OCI-LY7 (cell line): Measurements from ENCODE around the gene C1orf141. TPM values are rescaled to one million over a fixed set of nuclear protein-coding genes. Genes with fewer than 3 reads are reported as not detected.
A peak's percentile ranks its signal among the peaks of the same experiment; 100 is the strongest.

Experiments
- BruUV-seq: library from RNA; stranded (reverse); fragments of 400-500 nt; replicated peaks from 2 replicates; lab custom pipeline; 2021; lab: Mats Ljungman, UMichigan
- CTCF ChIA-PET: fragments of 300-600 bp; sonication (Branson Sonifier 250); formaldehyde crosslinking; loops from one replicate; lab custom pipeline; 2022; ENCODE audit warnings: antibody characterized with exemption; ENCODE audit not compliant: unreplicated experiment; lab: Charles Lee
- POLR2A ChIA-PET: fragments of 300-600 bp; sonication (Branson Sonifier 250); formaldehyde crosslinking; loops from one replicate; lab custom pipeline; 2022; ENCODE audit warnings: antibody characterized with exemption; lab: Charles Lee
- DNase-seq: peaks from one replicate; pipeline ENCODE4 v3.0.0-alpha.2; 2015; ENCODE audit warnings: low spot score
- H2AFZ ChIP-seq: fragments of 200-600 bp; sonication (generic), shearing (Covaris generic); 2 replicates; pipeline ENCODE4 v1.6.1; 2014; ENCODE audit warnings: mild to moderate bottlenecking, antibody characterized with exemption, low read length, moderate library complexity
- H3K27ac ChIP-seq: fragments of 200-600 bp; sonication (generic); 2 replicates; pipeline ENCODE4 v1.5.1; 2014; ENCODE audit warnings: mixed run types, low read depth, mild to moderate bottlenecking, moderate library complexity, low read length, inconsistent platforms; ENCODE audit not compliant: poor library complexity, severe bottlenecking
- H3K36me3 ChIP-seq: fragments of 200-600 bp; sonication (generic); 2 replicates; pipeline ENCODE4 v1.6.1; 2014; ENCODE audit warnings: mild to moderate bottlenecking, antibody characterized with exemption, low read length, moderate library complexity, mixed read lengths; ENCODE audit not compliant: insufficient read depth
- H3K4me1 ChIP-seq: fragments of 200-600 bp; sonication (generic); 2 replicates; pipeline ENCODE4 v1.5.1; 2014; ENCODE audit warnings: mild to moderate bottlenecking, low read length; ENCODE audit not compliant: insufficient read depth, poor library complexity, severe bottlenecking
- H3K4me2 ChIP-seq: fragments of 200-600 bp; sonication (generic); 2 replicates; pipeline ENCODE4 v1.6.1; 2014; ENCODE audit warnings: mild to moderate bottlenecking, low read length
- H3K4me3 ChIP-seq: fragments of 200-600 bp; sonication (generic); 2 replicates; pipeline ENCODE4 v1.5.1; 2014; ENCODE audit warnings: mild to moderate bottlenecking, low read depth, low read length; ENCODE audit not compliant: poor library complexity, severe bottlenecking
- H3K79me2 ChIP-seq: fragments of 200-600 bp; sonication (generic); 2 replicates; pipeline ENCODE4 v1.6.1; 2016; ENCODE audit warnings: low read depth, mild to moderate bottlenecking, low read length, moderate library complexity, mixed read lengths; ENCODE audit not compliant: insufficient read depth
- H3K9me2 ChIP-seq: fragments of 200-600 bp; sonication (generic); 2 replicates; pipeline ENCODE4 v1.6.1; 2016; ENCODE audit warnings: mild to moderate bottlenecking, low read length, mixed read lengths; ENCODE audit not compliant: insufficient read depth
- H3K9me3 ChIP-seq: fragments of 200-600 bp; sonication (generic); 2 replicates; pipeline ENCODE4 v1.6.1; 2014; ENCODE audit warnings: mild to moderate bottlenecking, mixed run types, low read length, mixed read lengths
- H4K20me1 ChIP-seq: fragments of 200-600 bp; sonication (generic); 2 replicates; pipeline ENCODE4 v1.6.1; 2014; ENCODE audit warnings: mild to moderate bottlenecking, antibody characterized with exemption, low read length, moderate library complexity, mixed read lengths; ENCODE audit not compliant: insufficient read depth
- CTCF ChIP-seq: fragments of 200-600 bp; sonication (generic); conservative IDR thresholded peaks from 2 replicates; pipeline ENCODE4 v1.5.1; 2014; ENCODE audit warnings: mild to moderate bottlenecking, antibody characterized with exemption, low read length, moderate library complexity, mixed read lengths
- EZH2phosphoT487 ChIP-seq: fragments of 200-600 bp; sonication (generic); IDR thresholded peaks from 2 replicates; pipeline ENCODE4 v1.6.1; 2018; ENCODE audit warnings: low read depth, borderline replicate concordance, mild to moderate bottlenecking, mixed run types, antibody characterized with exemption, low read length, moderate library complexity, mixed read lengths
- intact Hi-C: fragments of 100-400 bp; cut with micrococcal nuclease; formaldehyde crosslinking; loops from one replicate; pipeline ENCODE4 v1.10.0; 2022; ENCODE audit not compliant: unreplicated experiment
- total RNA-seq, 2 experiments: library from RNA; depleted of rRNA in 1 of 2; stranded (reverse); fragments of >200 nt in 1 of 2; shearing (Covaris generic) in 1 of 2; gene quantifications; 2 replicates each; pipeline ENCODE4 v1.2.3, GENCODE V29; 2014 to 2022

The C1orf141 gene
- total RNA-seq, 2 experiments from 2014 or later = not detected

DNA sequence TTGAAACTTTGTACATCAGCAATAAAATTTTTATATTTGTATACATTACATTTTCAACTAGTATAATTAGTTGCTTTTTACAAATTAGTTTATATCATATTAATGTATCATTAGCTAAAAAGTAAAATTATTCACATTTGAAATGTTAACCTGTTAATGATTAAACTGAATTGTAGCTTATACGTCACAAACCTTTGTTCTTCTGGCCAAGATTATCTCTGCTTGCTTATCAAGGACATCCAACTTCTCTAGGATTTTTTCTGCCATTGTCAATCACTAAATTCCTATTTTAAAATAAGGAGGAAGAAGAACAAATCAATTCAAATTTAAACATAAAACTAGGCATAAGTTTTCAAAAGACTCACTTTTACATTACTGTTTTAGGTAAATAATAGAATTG, 7.8 kb downstream of the C1orf141 start:
- Histone ChIP-seq H3K36me3 (no peaks in the 10 kb centered on the region), H4K20me1 (no peaks in the 10 kb centered on the region), H3K79me2 (no peaks in the 10 kb centered on the region), H3K9me2 (no peaks in the 10 kb centered on the region), H3K27ac (no peak overlapping the region), H3K9me3 (no peaks in the 10 kb centered on the region), H3K4me2 (no peak overlapping the region), H3K4me3 (no peak overlapping the region), H3K4me1 (no peaks in the 10 kb centered on the region), H2AFZ (no peak overlapping the region)
- intact Hi-C loops = no loop called here
- TF ChIP-seq EZH2phosphoT487 (no peak), CTCF (no peak)
- BruUV-seq = no TSS peak
- no peak for DNase-seq
- ChIA-PET POLR2A (interaction anchor here (0.8 to 1.6 kb wide), 6 partner anchors 9 to 154 kb away, joined by 3 to 7 read pairs (median 3); no protein-coding TSS in a partner anchor), CTCF (no interaction called here)

GRCh38 chr1:67126111-67126746, 8.5 kb downstream of the C1orf141 start:
- BruUV-seq = no TSS peak
- H3K4me3 ChIP-seq = no peak overlapping the region
- H3K4me2 ChIP-seq = no peak overlapping the region
- H4K20me1 ChIP-seq = no peaks in the 10 kb centered on the region
- H3K9me3 ChIP-seq = no peaks in the 10 kb centered on the region
- H3K79me2 ChIP-seq = no peaks in the 10 kb centered on the region
- H3K4me1 ChIP-seq = no peaks in the 10 kb centered on the region
- CTCF ChIA-PET = no interaction called here
- TF ChIP-seq EZH2phosphoT487 (no peak), CTCF (peak; percentile 36; the same call in 1 of the 2 replicates)
- H3K9me2 ChIP-seq = no peaks in the 10 kb centered on the region
- H3K36me3 ChIP-seq = no peaks in the 10 kb centered on the region
- POLR2A ChIA-PET = interaction anchor here (0.7 to 1.6 kb wide), 6 partner anchors 10 to 328 kb away, joined by 3 to 7 read pairs (median 3); no protein-coding TSS in a partner anchor
- DNase-seq = no peak
- no peak overlapping the region for H2AFZ ChIP-seq
- no peak overlapping the region for H3K27ac ChIP-seq
- intact Hi-C loops = no loop called here

DNA sequence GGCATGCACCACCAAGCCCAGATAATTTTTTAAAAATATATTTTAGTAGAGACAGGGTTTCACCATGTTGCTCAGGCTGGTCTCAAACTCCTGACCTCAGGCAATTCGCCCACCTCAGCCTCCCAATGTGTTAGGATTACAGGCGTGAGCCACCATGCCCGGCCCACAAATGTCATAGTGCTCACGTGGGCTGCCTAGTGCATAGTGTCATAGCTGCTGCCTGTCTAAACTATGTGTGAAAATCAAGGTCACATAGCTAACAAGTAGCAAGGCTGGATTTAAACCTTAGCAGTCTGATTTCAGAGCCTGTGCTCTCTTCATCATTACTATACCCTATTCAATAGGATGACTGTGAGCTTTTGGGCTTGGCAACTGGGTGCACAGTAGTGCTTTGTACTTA, 10.3 kb downstream of the C1orf141 start:
- H3K4me2 ChIP-seq = no peak overlapping the region
- no peaks in the 10 kb centered on the region for H3K36me3 ChIP-seq
- intact Hi-C loops = no loop called here
- no peak overlapping the region for H3K4me3 ChIP-seq
- no peaks in the 10 kb centered on the region for H3K4me1 ChIP-seq
- no peak for TF ChIP-seq EZH2phosphoT487
- no peak for TF ChIP-seq CTCF
- DNase-seq = no peak
- no TSS peak for BruUV-seq
- no peaks in the 10 kb centered on the region for H3K79me2 ChIP-seq
- no peaks in the 10 kb centered on the region for H4K20me1 ChIP-seq
- no peak overlapping the region for H3K27ac ChIP-seq
- no peaks in the 10 kb centered on the region for H3K9me3 ChIP-seq
- ChIA-PET POLR2A (interaction anchor here (0.9 to 1.8 kb wide), 3 partner anchors 9 to 246 kb away, joined by 3 to 8 read pairs (median 3); no protein-coding TSS in a partner anchor), CTCF (no interaction called here)
- no peak overlapping the region for H2AFZ ChIP-seq
- no peaks in the 10 kb centered on the region for H3K9me2 ChIP-seq
